Measurements from ENCODE around the gene MINDY3. TPM values are rescaled to one million over a fixed set of nuclear protein-coding genes. Genes with fewer than 3 reads are reported as not detected.

The MINDY3 gene
- total RNA-seq (2022; extraction: Qiagen RNA extraction; ENCODE audit: low read depth) = 7.0 to 14.5 TPM (median 13.8 TPM) in 5 replicates

DNA sequence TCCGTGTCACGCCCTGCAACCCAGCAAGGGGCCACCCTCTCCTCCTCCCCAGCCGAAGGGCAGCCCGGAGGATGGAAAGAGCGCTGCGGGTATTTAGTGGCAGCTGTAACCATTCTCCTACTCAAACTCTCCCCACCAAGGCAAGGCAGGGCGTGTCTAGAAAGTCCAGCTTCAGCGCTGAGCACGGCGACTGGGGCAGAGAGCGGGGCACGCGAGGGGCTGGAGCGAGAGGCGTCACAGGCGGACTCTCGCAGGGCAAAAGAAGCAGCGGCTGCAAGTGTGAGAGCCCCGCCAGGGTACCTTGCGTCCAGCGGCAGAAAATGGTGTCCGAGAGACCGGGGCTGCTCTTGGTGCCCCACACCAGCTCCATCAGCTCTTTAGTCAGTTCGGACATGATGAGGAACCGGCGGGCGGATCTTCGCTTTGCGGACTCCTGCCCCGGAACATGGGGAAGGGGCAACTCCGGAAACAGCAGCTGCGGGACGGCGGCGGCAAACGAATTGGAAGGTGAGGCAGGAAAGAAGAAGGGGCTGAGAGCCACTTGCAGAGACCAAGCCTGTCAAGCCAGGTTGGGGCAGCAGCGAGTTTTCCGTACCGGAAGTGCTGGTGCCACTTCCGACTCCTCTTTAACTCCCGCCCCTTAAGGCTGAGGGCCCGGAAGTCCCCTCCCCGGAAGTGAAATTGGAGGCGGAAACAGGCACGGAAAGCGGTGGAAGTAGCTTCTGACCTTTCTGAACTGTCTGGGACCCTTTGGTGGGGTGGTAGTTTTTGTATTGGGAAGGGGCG lies at the start of gene MINDY3:
TSS of gene MINDY3 (minus strand) at position 602 of the 786 bp plus-strand sequence. CDS start at position 394, 208 bp downstream.

Other genes starting within 250 kb of the MINDY3 start
- gene ITGA8, start 140.6 kb downstream of the MINDY3 start, total RNA-seq (2022; extraction: Qiagen RNA extraction; ENCODE audit: low read depth) = not detected in 5 replicates